ENCODE results near the gene RASL11B. TPM values are rescaled to one million over a fixed set of nuclear protein-coding genes. Genes with fewer than 3 reads are reported as not detected.

The RASL11B gene
- total and polyA plus RNA-seq, 12 donors = 1.2 to 16.5 (median 5.3) TPM

DNA sequence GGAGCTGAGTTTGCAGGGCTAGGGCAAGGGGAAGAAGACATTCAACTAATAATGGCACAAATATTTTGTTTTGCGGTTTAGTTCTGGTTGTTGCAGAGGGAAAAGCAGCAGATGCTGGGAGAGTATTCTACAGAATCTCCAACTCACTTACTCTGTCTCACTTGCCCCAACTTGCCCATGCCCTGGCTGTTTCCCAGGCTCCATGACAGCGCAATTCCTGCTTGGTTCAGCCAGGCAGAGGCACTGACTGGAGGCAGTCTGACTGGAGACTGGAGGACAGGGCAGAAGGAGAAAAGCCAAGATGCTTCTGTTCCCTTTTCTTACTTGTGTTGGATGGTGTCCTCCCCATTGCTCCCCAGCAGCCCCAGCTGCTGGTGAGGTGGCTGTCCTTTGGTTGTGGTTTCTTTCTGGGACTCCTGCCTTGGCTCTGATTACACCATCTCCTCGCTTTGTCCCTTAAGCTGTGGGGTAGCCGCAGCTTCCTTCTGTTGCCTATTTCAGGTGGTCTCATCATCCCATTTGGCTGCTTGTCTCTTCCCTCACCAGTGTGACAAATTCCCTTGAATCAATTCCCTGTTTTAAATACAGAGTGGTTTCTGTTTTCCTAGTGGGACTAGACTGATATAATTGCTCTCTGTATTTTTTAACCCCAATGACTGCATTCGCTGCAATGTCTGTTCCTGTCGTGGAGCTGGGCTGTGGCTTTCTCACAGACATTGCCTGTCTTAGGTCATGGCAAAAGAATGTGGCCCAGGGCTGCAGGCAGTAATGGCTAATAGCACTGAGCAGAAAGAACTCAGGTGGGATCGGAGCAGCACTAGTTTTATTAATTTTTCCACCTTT lies 24.2 kb upstream of the RASL11B start:
- TF ChIP-seq CTCF (IDR thresholded peaks at IDR 0.05) = no peak
- Histone ChIP-seq H3K36me3 (no peaks in the 10 kb centered on the region), H3K4me1 (peaks cover 13 to 63% (median 49%) of the 10 kb centered on the region in 9 donors)

DNA sequence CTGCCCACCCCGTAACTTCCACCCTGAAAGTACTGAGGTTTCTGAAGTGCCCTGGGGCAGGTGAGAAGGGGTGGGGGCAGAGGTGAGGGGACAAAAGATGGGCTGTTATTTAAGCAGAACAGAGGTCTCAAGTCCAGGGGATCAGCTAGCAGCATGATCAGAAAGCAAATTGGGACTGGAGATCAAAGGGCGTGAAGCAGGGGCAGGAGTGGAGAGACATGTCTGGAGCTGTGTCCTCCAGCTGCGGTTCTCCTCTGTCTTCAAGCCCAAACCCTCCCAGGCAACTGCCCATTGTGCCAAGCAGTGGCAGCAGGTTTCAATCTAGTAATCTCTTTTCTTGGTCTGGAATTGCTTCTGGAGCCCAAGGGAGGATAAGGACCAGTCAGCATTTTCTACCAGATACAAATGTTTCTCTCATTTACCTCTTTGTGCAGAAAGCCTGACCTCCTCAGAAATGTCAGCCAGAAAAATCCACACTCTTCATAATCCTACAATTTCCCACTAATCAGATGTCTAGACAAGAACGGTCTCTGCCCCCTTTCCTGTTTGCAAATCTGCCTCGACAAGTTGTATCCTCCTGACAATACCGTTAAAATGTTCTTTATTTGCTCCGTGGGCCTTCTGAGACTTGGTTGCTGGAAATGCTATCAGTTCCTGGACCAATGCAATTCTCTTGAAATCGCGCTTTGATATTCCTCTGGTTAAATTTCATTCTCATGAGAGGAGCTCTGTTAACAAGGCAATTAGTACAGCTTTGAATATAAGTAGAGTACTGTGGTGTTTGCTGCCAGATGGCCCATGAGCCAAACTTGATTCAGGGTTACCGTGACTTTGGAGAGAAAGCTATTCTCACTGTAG lies 23.2 kb upstream of the RASL11B start:
- peak in 5 of 8 donors; percentile 28 to 62 (median 48) for ATAC-seq
- TF ChIP-seq CTCF (IDR thresholded peaks at IDR 0.05) = no peak
- Histone ChIP-seq H3K36me3 (no peaks in the 10 kb centered on the region), H3K4me3 (no peak overlapping the region), H3K4me1 (peaks cover 13 to 69% (median 49%) of the 10 kb centered on the region in 9 donors), H3K27me3 (no peaks in the 10 kb centered on the region), H3K9me3 (no peaks in the 10 kb centered on the region), H3K27ac (peak overlapping the region in 7 of 10 donors; percentile 6 to 76 (median 28))
- DNase-seq = peak in 1 of 2 donors; percentile 21
- intact Hi-C loops (cut with DNase I) = no loop called here
- WGBS, 2 donors = 39 to 46% methylated on average over 10 of the region's 10 CpGs

More for the DNA sequence above, 24.2 kb upstream of the RASL11B start:
- ATAC-seq (peak in 7 of 8 donors; percentile 30 to 67 (median 58)), DNase-seq (peak in 1 of 2 donors; percentile 22)
- 75 to 81% methylated on average over 7 of the region's 7 CpGs for WGBS, 2 donors
- H3K9me3 ChIP-seq = no peaks in the 10 kb centered on the region
- intact Hi-C loops (cut with DNase I) = no loop called here
- peak overlapping the region in 5 of 10 donors; percentile 1 to 76 (median 28) for H3K27ac ChIP-seq
- H3K27me3 ChIP-seq = no peaks in the 10 kb centered on the region
- no peak overlapping the region for H3K4me3 ChIP-seq

- no peak for TF ChIP-seq CTCF (IDR thresholded peaks at IDR 0.05)
- DNase-seq (no peak), ATAC-seq (no peak)
- H3K9me3 ChIP-seq = no peaks in the 10 kb centered on the region
- peaks cover 13 to 61% (median 49%) of the 10 kb centered on the region in 9 donors for H3K4me1 ChIP-seq
- no peaks in the 10 kb centered on the region for H3K27me3 ChIP-seq
- peak overlapping the region in 5 of 10 donors; percentile 18 to 76 (median 52) for H3K27ac ChIP-seq
- no peaks in the 10 kb centered on the region for H3K36me3 ChIP-seq
- intact Hi-C loops (cut with DNase I) = no loop called here
- no peak overlapping the region for H3K4me3 ChIP-seq
- 64 to 66% methylated on average over 9 of the region's 9 CpGs for WGBS, 2 donors
Observed at GRCh38 chr4:52840531-52841370, 21.4 kb upstream of the RASL11B start.
